GM12878 (cell line): ENCODE results near the gene STARD10. TPM values are rescaled to one million over a fixed set of nuclear protein-coding genes. Genes with fewer than 3 reads are reported as not detected.

Experiments used
- ATAC-seq: fragments of 200-7000 bp; cut with Tn5 transposase; 3 replicates; pipeline ENCODE4 v1.9.1; 2020; ENCODE audit warnings: mild to moderate bottlenecking, moderate library complexity
- BruUV-seq: library from RNA; stranded (reverse); fragments of 400-500 nt; replicated peaks from 2 replicates; lab custom pipeline; 2021; lab: Mats Ljungman, UMichigan
- CTCF ChIA-PET: fragments of 300-600 bp; sonication (Branson Sonifier 250); formaldehyde crosslinking; extraction: SDS; loops from one replicate; lab custom pipeline; 2021; ENCODE audit warnings: inconsistent platforms; lab: Yijun Ruan, JAX
- POLR2A ChIA-PET: fragments of 350-600 bp; formaldehyde crosslinking; extraction: SDS; loops from one replicate; lab custom pipeline; 2021; ENCODE audit warnings: inconsistent platforms; lab: Charles Lee
- RAD21 ChIA-PET: fragments of 300-600 bp; sonication (Branson Sonifier 250); formaldehyde crosslinking; loops from one replicate; lab custom pipeline; 2023; ENCODE audit warnings: antibody characterized with exemption; ENCODE audit not compliant: unreplicated experiment; lab: Charles Lee
- SMC1A ChIA-PET: fragments of 300-600 bp; sonication (Branson Sonifier 250); formaldehyde crosslinking; loops from one replicate; lab custom pipeline; 2023; ENCODE audit not compliant: unreplicated experiment, uncharacterized antibody; lab: Charles Lee
- DNase-seq: peaks from one replicate; pipeline ENCODE4 v3.0.0-alpha.2; 2011; ENCODE audit warnings: low read depth, low spot score
- FAIRE-seq: peaks from 3 replicates; lab custom pipeline; 2011; peaks lifted over from hg19 to GRCh38; lab: Jason Lieb, UNC
- H2AFZ ChIP-seq: 2 replicates; pipeline ENCODE4 v1.6.0; 2011; ENCODE audit warnings: low read depth, low read length, control low read depth; ENCODE audit not compliant: control insufficient read depth
- H3K27ac ChIP-seq: 2 replicates; pipeline ENCODE4 v1.5.1; 2011; ENCODE audit warnings: control low read depth; ENCODE audit not compliant: control insufficient read depth, insufficient read depth
- H3K27me3 ChIP-seq, 2 experiments: replicated peaks in 1 of 2; 2 replicates each; pipeline versions ENCODE4 v1.6.0 to v1.6.1; 2011; ENCODE audit warnings: low read length in 1 of 2; ENCODE audit not compliant: control insufficient read depth in 2 of 2, insufficient read depth in 2 of 2
- H3K36me3 ChIP-seq, 2 experiments: 2 replicates each; pipeline ENCODE4 v1.5.1; 2011; ENCODE audit warnings: low read length in 1 of 2; ENCODE audit not compliant: control insufficient read depth in 2 of 2, insufficient read depth in 2 of 2
- H3K4me1 ChIP-seq: 2 replicates; pipeline ENCODE4 v1.6.1; 2011; ENCODE audit warnings: mild to moderate bottlenecking, low read length, moderate library complexity, mixed read lengths; ENCODE audit not compliant: control insufficient read depth, insufficient read depth
- H3K4me2 ChIP-seq: 2 replicates; pipeline ENCODE4 v1.6.0; 2011; ENCODE audit warnings: control low read depth; ENCODE audit not compliant: control insufficient read depth, insufficient read depth
- H3K4me3 ChIP-seq: fragments of 200-600 bp; sonication (generic); 2 replicates; pipeline ENCODE4 v1.5.1; 2016
- H3K79me2 ChIP-seq: 2 replicates; pipeline ENCODE4 v1.6.0; 2011; ENCODE audit warnings: low read length; ENCODE audit not compliant: control insufficient read depth, insufficient read depth
- H3K9ac ChIP-seq: 2 replicates; pipeline ENCODE4 v1.8.0; 2011; ENCODE audit warnings: low read length, control low read depth, mixed read lengths; ENCODE audit not compliant: control insufficient read depth, insufficient read depth
- H3K9me3 ChIP-seq: replicated peaks from 3 replicates; pipeline ENCODE4 v1.5.1; 2011; ENCODE audit warnings: mild to moderate bottlenecking, low read length; ENCODE audit not compliant: control insufficient read depth, insufficient read depth
- H4K20me1 ChIP-seq: 2 replicates; pipeline ENCODE4 v1.6.0; 2011; ENCODE audit not compliant: control insufficient read depth, insufficient read depth
- BMI1 ChIP-seq: fragments of 450-650 bp; IDR thresholded peaks from 2 replicates; pipeline ENCODE4 v1.6.1; 2016; ENCODE audit warnings: mild to moderate bottlenecking, moderate library complexity, borderline replicate concordance
- ELK1 ChIP-seq: IDR thresholded peaks from 2 replicates; pipeline ENCODE4 v1.6.1; 2012; ENCODE audit warnings: low read depth, low read length, improper control_type of control experiment
- IRF5 ChIP-seq: fragments of 450-650 bp; IDR thresholded peaks from 2 replicates; pipeline ENCODE4 v1.6.1; 2017; ENCODE audit warnings: borderline replicate concordance
- LARP7 ChIP-seq: fragments of 450-650 bp; IDR thresholded peaks from 2 replicates; pipeline ENCODE4 v1.6.1; 2017; ENCODE audit warnings: mild to moderate bottlenecking
- MXI1 ChIP-seq: fragments of 150-350 bp; IDR thresholded peaks from 2 replicates; pipeline ENCODE4 v1.6.1; 2011; ENCODE audit warnings: low read depth, mild to moderate bottlenecking, inconsistent platforms, low read length, improper control_type of control experiment
- RAD21 ChIP-seq: IDR thresholded peaks from 2 replicates; pipeline ENCODE4 v1.6.1; 2011; ENCODE audit warnings: mild to moderate bottlenecking, low read depth, low read length, moderate library complexity; ENCODE audit not compliant: insufficient read depth
- RBBP5 ChIP-seq: fragments of 200-600 bp; sonication (generic); conservative IDR thresholded peaks from 2 replicates; pipeline ENCODE4 v1.6.1; 2016
- SP1 ChIP-seq: IDR thresholded peaks from one replicate; pipeline ENCODE4 v1.6.1; 2011; ENCODE audit warnings: low read depth, low read length
- ZBTB4 ChIP-seq: fragments of 450-650 bp; formaldehyde crosslinking; IDR thresholded peaks from 2 replicates; pipeline ENCODE4 v1.4.0; 2022; ENCODE audit warnings: mild to moderate bottlenecking, moderate library complexity
- WGBS: methylation state at CpG from one replicate; pipeline ENCODE4 v1.1.6; 2016; ENCODE audit warnings: low lambda C conversion rate; ENCODE audit not compliant: insufficient replicate concordance, insufficient coverage; ENCODE audit errors: missing lambda C conversion rate; 5-methylcytosine and 5-hydroxymethylcytosine counted together
- in situ Hi-C: fragments of 300-500 bp; cut with MboI; formaldehyde crosslinking; loops from 9 replicates; pipeline ENCODE4 v1.14.3; 2018; ENCODE audit warnings: mixed read lengths
- intact Hi-C: fragments of 100-400 bp; cut with micrococcal nuclease; formaldehyde crosslinking; loops from one replicate; pipeline ENCODE4 v1.14.2; 2022; ENCODE audit not compliant: unreplicated experiment
- polyA plus RNA-seq, 11 experiments: library from polyadenylated mRNA; depleted of rRNA in 4 of 11; unstranded in 6 of 11; stranded (reverse) in 5 of 11; fragments of >200 nt; fragmentation: Nextera tagmentation in 4 of 11; fragmentation: Illumina TruSeq in 1 of 11; extraction: Ambion mirVana in 4 of 11; extraction: Trizol in 1 of 11; gene quantifications; 1 replicate in 1 of 11; 2 replicates in 10 of 11; pipeline versions ENCODE4 v1.2.1 to v1.2.3, GENCODE V29; 2011 to 2016; ENCODE audit warnings: inconsistent platforms in 2 of 11, missing spikeins in 2 of 11, low read depth in 1 of 11
- total RNA-seq, 4 experiments: library from RNA; depleted of rRNA in 3 of 4; stranded (reverse); fragments of >200 nt in 3 of 4; fragmentation: Illumina TruSeq in 1 of 4; extraction: Trizol in 1 of 4; gene quantifications; 2 replicates each; pipeline versions ENCODE4 v1.2.1 to v1.2.3, GENCODE V29; 2013 to 2021
- TF ChIP-seq, protein P1 (sequence below): IDR thresholded peaks from 2 replicates; pipeline ENCODE4 v1.6.1; 2011; ENCODE audit warnings: borderline replicate concordance, low read depth, mild to moderate bottlenecking, moderate library complexity, mixed read lengths, low read length; ENCODE audit not compliant: insufficient read depth; ENCODE audit errors: extremely low read length
- TF ChIP-seq, protein P2 (sequence below): fragments of 450-650 bp; formaldehyde crosslinking; IDR thresholded peaks from 2 replicates; pipeline ENCODE4 v1.5.0; 2022; ENCODE audit warnings: mild to moderate bottlenecking, missing genetic modification characterization
- TF ChIP-seq, protein P3 (sequence below): IDR thresholded peaks from 2 replicates; pipeline ENCODE4 v1.6.1; 2011; ENCODE audit warnings: low read depth, mild to moderate bottlenecking, low read length, moderate library complexity, borderline replicate concordance; ENCODE audit errors: extremely low read depth

STARD10 gene
- total and polyA plus RNA-seq, 10 of the 15 experiments (the other 5 are each of a cell fraction or from before 2014, with no cell fraction given) = 0.15 to 43.2 (median 23.1) TPM

DNA sequence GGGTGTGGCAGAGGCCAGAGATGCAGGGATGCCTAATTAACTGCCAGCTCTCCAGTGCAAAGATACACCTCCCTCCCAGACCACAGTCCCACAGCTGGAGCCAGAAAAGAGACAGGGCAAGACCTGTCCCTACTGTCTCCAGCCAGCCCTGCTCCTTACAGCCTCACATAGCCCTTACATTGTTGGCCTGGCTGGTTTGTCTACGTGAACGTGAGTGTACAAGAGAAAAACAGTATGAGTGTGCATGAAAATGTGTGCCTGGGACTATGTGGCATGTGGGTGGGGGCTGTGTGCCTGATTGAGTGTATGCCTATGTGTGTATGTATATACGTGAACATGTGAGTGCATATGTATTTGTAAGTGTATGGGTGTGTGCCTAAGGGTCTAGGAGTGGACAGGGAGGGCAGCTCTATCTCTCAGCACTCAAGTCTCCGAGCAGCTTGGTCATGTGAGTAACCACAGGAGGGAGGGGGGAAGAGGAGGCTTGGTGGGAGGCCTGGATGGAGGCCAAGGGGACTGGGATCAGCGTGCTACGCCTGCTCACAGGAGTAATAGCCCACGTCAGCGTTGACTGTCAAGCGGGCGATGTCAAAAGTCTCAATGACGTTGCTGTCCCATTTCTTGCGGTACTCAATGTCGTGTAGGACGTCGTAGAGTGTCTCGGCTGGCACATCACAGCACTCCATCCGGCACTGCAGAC is 35.0 kb downstream of the STARD10 start:
- ChIA-PET CTCF (interaction anchor here (1.5 kb wide), 1 partner anchor 34 kb away, joined by 3 read pairs; no protein-coding TSS in a partner anchor), RAD21 (no interaction called here), POLR2A (interaction anchor here (0.6 kb wide), 1 partner anchor 93 kb away, joined by 7 read pairs; no protein-coding TSS in a partner anchor), SMC1A (no interaction called here)
- in situ Hi-C loops (no loop called here), intact Hi-C loops (no loop called here)
- H3K27me3 ChIP-seq = no peaks in the 10 kb centered on the region
- FAIRE-seq (no peak), DNase-seq (no peak), ATAC-seq (no peak)
- H3K4me2 ChIP-seq = no peak overlapping the region
- peaks cover 18% of the 10 kb centered on the region for H3K4me1 ChIP-seq
- H3K79me2 ChIP-seq = no peaks in the 10 kb centered on the region
- WGBS = 85% methylated on average over 17 of the region's 17 CpGs
- no peak overlapping the region for H3K27ac ChIP-seq
- no TSS peak for BruUV-seq
- H3K4me3 ChIP-seq = no peak overlapping the region
- no peak overlapping the region for H2AFZ ChIP-seq
- H3K36me3 ChIP-seq = no peaks in the 10 kb centered on the region; a peak in 1 of 4 replicates
- no peaks in the 10 kb centered on the region for H3K9me3 ChIP-seq
- H4K20me1 ChIP-seq = no peaks in the 10 kb centered on the region
- no peak overlapping the region for H3K9ac ChIP-seq
- TF ChIP-seq, protein P1, sequence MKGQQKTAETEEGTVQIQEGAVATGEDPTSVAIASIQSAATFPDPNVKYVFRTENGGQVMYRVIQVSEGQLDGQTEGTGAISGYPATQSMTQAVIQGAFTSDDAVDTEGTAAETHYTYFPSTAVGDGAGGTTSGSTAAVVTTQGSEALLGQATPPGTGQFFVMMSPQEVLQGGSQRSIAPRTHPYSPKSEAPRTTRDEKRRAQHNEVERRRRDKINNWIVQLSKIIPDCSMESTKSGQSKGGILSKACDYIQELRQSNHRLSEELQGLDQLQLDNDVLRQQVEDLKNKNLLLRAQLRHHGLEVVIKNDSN = no peak
- TF ChIP-seq RBBP5 (no peak), IRF5 (no peak), ELK1 (no peak), LARP7 (no peak), MXI1 (no peak), SP1 (no peak), ZBTB4 (CRISPR knock-in tag) (no peak), BMI1 (no peak), RAD21 (no peak)
- TF ChIP-seq, protein P2, sequence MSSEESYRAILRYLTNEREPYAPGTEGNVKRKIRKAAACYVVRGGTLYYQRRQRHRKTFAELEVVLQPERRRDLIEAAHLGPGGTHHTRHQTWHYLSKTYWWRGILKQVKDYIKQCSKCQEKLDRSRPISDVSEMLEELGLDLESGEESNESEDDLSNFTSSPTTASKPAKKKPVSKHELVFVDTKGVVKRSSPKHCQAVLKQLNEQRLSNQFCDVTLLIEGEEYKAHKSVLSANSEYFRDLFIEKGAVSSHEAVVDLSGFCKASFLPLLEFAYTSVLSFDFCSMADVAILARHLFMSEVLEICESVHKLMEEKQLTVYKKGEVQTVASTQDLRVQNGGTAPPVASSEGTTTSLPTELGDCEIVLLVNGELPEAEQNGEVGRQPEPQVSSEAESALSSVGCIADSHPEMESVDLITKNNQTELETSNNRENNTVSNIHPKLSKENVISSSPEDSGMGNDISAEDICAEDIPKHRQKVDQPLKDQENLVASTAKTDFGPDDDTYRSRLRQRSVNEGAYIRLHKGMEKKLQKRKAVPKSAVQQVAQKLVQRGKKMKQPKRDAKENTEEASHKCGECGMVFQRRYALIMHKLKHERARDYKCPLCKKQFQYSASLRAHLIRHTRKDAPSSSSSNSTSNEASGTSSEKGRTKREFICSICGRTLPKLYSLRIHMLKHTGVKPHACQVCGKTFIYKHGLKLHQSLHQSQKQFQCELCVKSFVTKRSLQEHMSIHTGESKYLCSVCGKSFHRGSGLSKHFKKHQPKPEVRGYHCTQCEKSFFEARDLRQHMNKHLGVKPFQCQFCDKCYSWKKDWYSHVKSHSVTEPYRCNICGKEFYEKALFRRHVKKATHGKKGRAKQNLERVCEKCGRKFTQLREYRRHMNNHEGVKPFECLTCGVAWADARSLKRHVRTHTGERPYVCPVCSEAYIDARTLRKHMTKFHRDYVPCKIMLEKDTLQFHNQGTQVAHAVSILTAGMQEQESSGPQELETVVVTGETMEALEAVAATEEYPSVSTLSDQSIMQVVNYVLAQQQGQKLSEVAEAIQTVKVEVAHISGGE = no peak
- TF ChIP-seq, protein P3, sequence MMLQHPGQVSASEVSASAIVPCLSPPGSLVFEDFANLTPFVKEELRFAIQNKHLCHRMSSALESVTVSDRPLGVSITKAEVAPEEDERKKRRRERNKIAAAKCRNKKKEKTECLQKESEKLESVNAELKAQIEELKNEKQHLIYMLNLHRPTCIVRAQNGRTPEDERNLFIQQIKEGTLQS = no peak
